ENCODE measurements around the gene KNTC1. TPM values are rescaled to one million over a fixed set of nuclear protein-coding genes. Genes with fewer than 3 reads are reported as not detected.

KNTC1 gene
- total and polyA plus RNA-seq, 2 of the 13 experiments (the other 11 are each of a cell fraction or from before 2014, with no cell fraction given) = 45.1 to 57.6 TPM

DNA sequence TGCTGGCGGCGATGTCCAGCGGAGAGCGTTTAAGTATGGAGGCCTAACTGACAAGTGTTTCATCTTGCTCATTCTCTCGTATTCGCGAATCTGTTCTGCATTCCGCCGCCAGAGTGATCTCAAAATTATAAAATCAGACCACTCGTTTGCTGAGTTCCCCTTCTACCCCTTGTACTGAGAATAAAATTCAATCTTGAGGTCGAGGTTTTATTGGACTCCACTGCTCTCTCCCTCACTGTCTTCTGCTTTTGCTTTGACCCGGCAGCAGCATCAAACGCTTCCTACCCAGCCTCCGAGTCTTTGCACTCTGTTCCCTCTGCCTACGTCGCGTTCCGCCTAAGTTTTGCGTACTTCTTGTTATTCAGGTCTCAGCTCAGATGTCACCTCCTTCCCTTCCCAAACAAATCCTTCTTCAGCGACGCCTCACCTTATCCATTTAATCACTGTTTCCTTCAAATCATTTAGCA lies 462 bp downstream of the KNTC1 start (continued):
- 0 out of 2 replicates have a peak, but pooled peaks have one; percentile 6 for TF ChIP-seq NFIC (IDR thresholded peaks at IDR 0.05; ENCODE audit: low read length)
- TF ChIP-seq ZNF282 (IDR thresholded peaks at IDR 0.05; ENCODE audit: partially characterized antibody) = no peak
- TF ChIP-seq, protein P1, sequence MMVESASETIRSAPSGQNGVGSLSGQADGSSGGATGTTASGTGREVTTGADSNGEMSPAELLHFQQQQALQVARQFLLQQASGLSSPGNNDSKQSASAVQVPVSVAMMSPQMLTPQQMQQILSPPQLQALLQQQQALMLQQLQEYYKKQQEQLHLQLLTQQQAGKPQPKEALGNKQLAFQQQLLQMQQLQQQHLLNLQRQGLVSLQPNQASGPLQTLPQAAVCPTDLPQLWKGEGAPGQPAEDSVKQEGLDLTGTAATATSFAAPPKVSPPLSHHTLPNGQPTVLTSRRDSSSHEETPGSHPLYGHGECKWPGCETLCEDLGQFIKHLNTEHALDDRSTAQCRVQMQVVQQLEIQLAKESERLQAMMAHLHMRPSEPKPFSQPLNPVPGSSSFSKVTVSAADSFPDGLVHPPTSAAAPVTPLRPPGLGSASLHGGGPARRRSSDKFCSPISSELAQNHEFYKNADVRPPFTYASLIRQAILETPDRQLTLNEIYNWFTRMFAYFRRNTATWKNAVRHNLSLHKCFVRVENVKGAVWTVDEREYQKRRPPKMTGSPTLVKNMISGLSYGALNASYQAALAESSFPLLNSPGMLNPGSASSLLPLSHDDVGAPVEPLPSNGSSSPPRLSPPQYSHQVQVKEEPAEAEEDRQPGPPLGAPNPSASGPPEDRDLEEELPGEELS (CRISPR knock-in tag; IDR thresholded peaks at IDR 0.05) = 0 out of 2 replicates have a peak, but pooled peaks have one; percentile 12
- TF ChIP-seq AHDC1 (CRISPR knock-in tag; IDR thresholded peaks at IDR 0.05; ENCODE audit: borderline replicate concordance) = 0 out of 2 replicates have a peak, but pooled peaks have one; percentile 38
- TF ChIP-seq NFATC3 (CRISPR knock-in tag; IDR thresholded peaks at IDR 0.05) = no peak

Measured in HepG2 (cell line).